IMR-90 (cell line): ENCODE data around the gene WSB1. TPM values are rescaled to one million over a fixed set of nuclear protein-coding genes. Genes with fewer than 3 reads are reported as not detected.

Experiments
- ATAC-seq: fragments of 200-7000 bp; cut with Tn5 transposase; 2 replicates; pipeline ENCODE4 v1.9.1; 2020; ENCODE audit warnings: low read depth, mild to moderate bottlenecking, moderate library complexity
- BruUV-seq: library from RNA; stranded (reverse); fragments of 400-500 nt; replicated peaks from 2 replicates; lab custom pipeline; 2021; lab: Mats Ljungman, UMichigan
- CTCF ChIA-PET: fragments of 300-600 bp; formaldehyde crosslinking; extraction: SDS; loops from one replicate; lab custom pipeline; 2021; ENCODE audit warnings: antibody characterized with exemption; lab: Yijun Ruan, JAX
- POLR2A ChIA-PET: fragments of 300-600 bp; sonication (Branson Sonifier 250); formaldehyde crosslinking; loops from one replicate; lab custom pipeline; 2022; ENCODE audit warnings: antibody characterized with exemption; ENCODE audit not compliant: unreplicated experiment; lab: Charles Lee
- DNase-seq: peaks from one replicate; pipeline ENCODE4 v3.0.0; 2013
- H2AFZ ChIP-seq: replicated peaks from 2 replicates; pipeline ENCODE3; 2013; ENCODE audit warnings: low read length, mild to moderate bottlenecking; ENCODE audit not compliant: poor library complexity
- H2AK5ac ChIP-seq: 2 replicates; pipeline ENCODE4 v1.6.1; 2013; ENCODE audit warnings: low read depth, low read length, inconsistent platforms
- H2AK9ac ChIP-seq: replicated peaks from 2 replicates; pipeline ENCODE3; 2013; ENCODE audit warnings: mild to moderate bottlenecking, low read depth, low read length, moderate library complexity; ENCODE audit not compliant: poor library complexity
- H2BK120ac ChIP-seq: 2 replicates; pipeline ENCODE4 v1.6.1; 2013; ENCODE audit warnings: low read depth, low read length, inconsistent platforms
- H2BK15ac ChIP-seq: 3 replicates; pipeline ENCODE4 v1.6.1; 2013; ENCODE audit warnings: low read depth, low read length, inconsistent platforms
- H2BK20ac ChIP-seq: 2 replicates; pipeline ENCODE4 v1.6.1; 2013; ENCODE audit warnings: low read depth, mild to moderate bottlenecking, inconsistent platforms, low read length, moderate library complexity
- H2BK5ac ChIP-seq: 2 replicates; pipeline ENCODE4 v1.6.1; 2013; ENCODE audit warnings: mild to moderate bottlenecking, low read depth, low read length, inconsistent platforms; ENCODE audit not compliant: poor library complexity, severe bottlenecking
- H3K14ac ChIP-seq: replicated peaks from 2 replicates; pipeline ENCODE4 v1.6.1; 2013; ENCODE audit warnings: low read depth, low read length, inconsistent platforms
- H3K18ac ChIP-seq: 2 replicates; pipeline ENCODE4 v1.6.1; 2013; ENCODE audit warnings: low read depth, low read length, control low read depth
- H3K23ac ChIP-seq: 2 replicates; pipeline ENCODE4 v1.6.1; 2013; ENCODE audit warnings: low read depth, low read length, inconsistent platforms
- H3K27ac ChIP-seq: 2 replicates; pipeline ENCODE4 v1.5.1; 2013; ENCODE audit warnings: mild to moderate bottlenecking, control low read depth, low read length; ENCODE audit not compliant: insufficient read depth
- H3K27me3 ChIP-seq: 2 replicates; pipeline ENCODE4 v1.6.1; 2013; ENCODE audit warnings: low read length; ENCODE audit not compliant: control insufficient read depth, insufficient read depth
- H3K36me3 ChIP-seq: 2 replicates; pipeline ENCODE4 v1.6.1; 2013; ENCODE audit warnings: low read length, mixed read lengths; ENCODE audit not compliant: control insufficient read depth, insufficient read depth
- H3K4ac ChIP-seq: 2 replicates; pipeline ENCODE4 v1.6.1; 2013; ENCODE audit warnings: low read depth, low read length, inconsistent platforms
- H3K4me1 ChIP-seq: 2 replicates; pipeline ENCODE4 v1.6.1; 2013; ENCODE audit warnings: low read length, mixed read lengths; ENCODE audit not compliant: control insufficient read depth, insufficient read depth
- H3K4me2 ChIP-seq: 2 replicates; pipeline ENCODE4 v1.6.1; 2013; ENCODE audit warnings: low read depth, mild to moderate bottlenecking, control low read depth, low read length, moderate library complexity
- H3K4me3 ChIP-seq: 2 replicates; pipeline ENCODE4 v1.5.1; 2013; ENCODE audit warnings: low read depth, mild to moderate bottlenecking, control low read depth, low read length, moderate library complexity; ENCODE audit not compliant: insufficient read depth
- H3K56ac ChIP-seq: 2 replicates; pipeline ENCODE4 v1.6.1; 2013; ENCODE audit warnings: low read length, inconsistent platforms; ENCODE audit not compliant: insufficient read depth; ENCODE audit errors: extremely low read depth
- H3K79me1 ChIP-seq, 2 experiments: 2 replicates each; pipeline ENCODE4 v1.6.1; 2013; ENCODE audit warnings: low read length in 2 of 2, inconsistent platforms in 1 of 2, low read depth in 1 of 2
- H3K9ac ChIP-seq: 2 replicates; pipeline ENCODE4 v1.6.1; 2013; ENCODE audit warnings: low read depth, low read length, control low read depth
- H3K9me1 ChIP-seq: 2 replicates; pipeline ENCODE4 v1.6.1; 2013; ENCODE audit warnings: low read length, inconsistent platforms; ENCODE audit not compliant: insufficient read depth
- H3K9me3 ChIP-seq: 2 replicates; pipeline ENCODE4 v1.6.1; 2013; ENCODE audit warnings: low read length; ENCODE audit not compliant: control insufficient read depth, insufficient read depth
- H4K20me1 ChIP-seq: 2 replicates; pipeline ENCODE4 v1.6.1; 2013; ENCODE audit warnings: low read length, inconsistent platforms; ENCODE audit not compliant: insufficient read depth
- H4K5ac ChIP-seq: 2 replicates; pipeline ENCODE4 v1.6.1; 2013; ENCODE audit warnings: mild to moderate bottlenecking, low read depth, low read length, control low read depth
- H4K8ac ChIP-seq, 2 experiments: 2 replicates each; pipeline ENCODE4 v1.6.1; 2013; ENCODE audit warnings: low read depth in 2 of 2, low read length in 2 of 2, control low read depth in 1 of 2, inconsistent platforms in 1 of 2
- H4K91ac ChIP-seq: 2 replicates; pipeline ENCODE4 v1.6.1; 2013; ENCODE audit warnings: low read depth, low read length, inconsistent platforms; ENCODE audit not compliant: insufficient read depth
- BHLHE40 ChIP-seq: fragments of 150-350 bp; IDR thresholded peaks from 2 replicates; pipeline ENCODE4 v1.6.1; 2016; ENCODE audit warnings: mild to moderate bottlenecking, low read depth, low read length
- CEBPB ChIP-seq: IDR thresholded peaks from 2 replicates; pipeline ENCODE4 v1.6.1; 2012; ENCODE audit warnings: low read depth, low read length, improper control_type of control experiment
- CHD1 ChIP-seq: IDR thresholded peaks from 2 replicates; pipeline ENCODE4 v1.6.1; 2012; ENCODE audit warnings: low read depth, low read length, improper control_type of control experiment
- MAFK ChIP-seq: IDR thresholded peaks from 2 replicates; pipeline ENCODE4 v1.6.1; 2012; ENCODE audit warnings: low read depth, low read length, improper control_type of control experiment
- MXI1 ChIP-seq: IDR thresholded peaks from 2 replicates; pipeline ENCODE4 v1.6.1; 2012; ENCODE audit warnings: low read depth, mild to moderate bottlenecking, low read length, moderate library complexity, borderline replicate concordance
- NFE2L2 ChIP-seq: fragments of 150-350 bp; IDR thresholded peaks from 2 replicates; pipeline ENCODE4 v1.6.1; 2016; ENCODE audit warnings: low read depth, mild to moderate bottlenecking, low read length
- POLR2A ChIP-seq: IDR thresholded peaks from 2 replicates; pipeline ENCODE4 v1.6.1; 2012; ENCODE audit warnings: mild to moderate bottlenecking, low read depth, low read length
- RAD21 ChIP-seq: IDR thresholded peaks from 2 replicates; pipeline ENCODE4 v1.6.1; 2012; ENCODE audit warnings: low read length, improper control_type of control experiment
- RCOR1 ChIP-seq: IDR thresholded peaks from 2 replicates; pipeline ENCODE4 v1.6.1; 2012; ENCODE audit warnings: mild to moderate bottlenecking, low read length, improper control_type of control experiment; ENCODE audit not compliant: insufficient replicate concordance
- RFX5 ChIP-seq: IDR thresholded peaks from 2 replicates; pipeline ENCODE4 v1.8.0; 2012; ENCODE audit warnings: low read depth, mild to moderate bottlenecking, low read length, moderate library complexity
- SMC3 ChIP-seq: fragments of 150-350 bp; IDR thresholded peaks from 2 replicates; pipeline ENCODE4 v1.6.1; 2016; ENCODE audit warnings: low read depth, mild to moderate bottlenecking, antibody characterized with exemption, low read length, moderate library complexity
- WGBS, 2 experiments: methylation state at CpG; one replicate each; pipeline versions ENCODE4 v1.1.5 to v1.1.7; 2013; ENCODE audit warnings: missing lambda C conversion rate in 2 of 2; ENCODE audit not compliant: insufficient read length in 1 of 2; ENCODE audit errors: extremely low coverage in 2 of 2; 5-methylcytosine and 5-hydroxymethylcytosine counted together
- dilution Hi-C: fragments of 300-500 bp; cut with HindIII; formaldehyde crosslinking; loops from one replicate; pipeline ENCODE4 v1.14.3; 2018; ENCODE audit warnings: low sequenced_read_pairs; ENCODE audit not compliant: unreplicated experiment
- in situ Hi-C: fragments of 300-500 bp; cut with MboI; formaldehyde crosslinking; loops from 3 replicates; pipeline ENCODE4 v1.14.3; 2019; ENCODE audit warnings: low sequenced_read_pairs, inconsistent platforms, mixed read lengths
- intact Hi-C: fragments of 100-400 bp; cut with micrococcal nuclease; formaldehyde crosslinking; loops from 2 replicates; pipeline ENCODE4 v1.10.0; 2022
- polyA plus RNA-seq, 3 experiments: library from polyadenylated mRNA; depleted of rRNA; stranded (reverse); fragments of >200 nt; gene quantifications; 2 replicates each; pipeline ENCODE4 v1.2.3, GENCODE V29; 2012; ENCODE audit warnings: low replicate concordance in 1 of 3
- total RNA-seq: library from RNA; depleted of rRNA; stranded (reverse); fragments of >200 nt; gene quantifications from 2 replicates; pipeline ENCODE4 v1.2.3, GENCODE V29; 2012
- TF ChIP-seq, protein P1 (sequence below): fragments of 150-350 bp; IDR thresholded peaks from 2 replicates; pipeline ENCODE4 v1.6.1; 2017; ENCODE audit warnings: mild to moderate bottlenecking, antibody characterized with exemption, low read length, low read depth
- TF ChIP-seq, protein P2 (sequence below): conservative IDR thresholded peaks from 2 replicates; pipeline ENCODE4 v1.5.1; 2012; ENCODE audit warnings: mild to moderate bottlenecking, low read depth, low read length, improper control_type of control experiment

WSB1 gene
- total and polyA plus RNA-seq, 2 of the 4 experiments (the other 2 are of a cell fraction) = 140 to 266 TPM

DNA sequence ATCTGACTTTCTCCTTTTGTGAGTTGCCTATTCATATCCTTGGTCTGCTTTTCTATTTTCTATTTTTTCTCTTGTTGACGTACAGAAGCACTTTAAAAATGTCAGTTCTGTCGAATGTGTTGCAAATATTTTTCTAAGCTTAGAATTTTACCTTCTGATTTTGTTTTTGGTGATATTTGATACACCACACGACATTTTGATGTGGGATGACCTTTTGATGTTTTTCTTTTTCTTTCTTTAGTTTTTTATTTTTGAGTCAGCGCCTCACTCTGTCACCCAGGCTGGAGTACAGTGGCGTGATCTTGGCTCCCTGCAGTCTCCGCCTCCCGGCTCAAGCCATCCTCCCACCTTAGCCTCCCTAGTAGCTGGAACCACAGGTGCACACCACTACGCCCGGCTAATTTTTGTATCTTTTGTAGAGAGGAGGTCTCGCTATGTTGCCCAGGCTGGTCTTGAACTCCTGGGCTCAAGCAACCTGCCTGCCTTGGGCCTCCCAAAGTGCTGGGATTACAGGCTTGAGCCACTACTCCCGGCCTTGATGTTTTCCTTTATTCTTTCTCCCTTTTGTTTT lies 39.6 kb downstream of the WSB1 start (continued):
- TF ChIP-seq CHD1 (no peak), CEBPB (no peak)

DNA sequence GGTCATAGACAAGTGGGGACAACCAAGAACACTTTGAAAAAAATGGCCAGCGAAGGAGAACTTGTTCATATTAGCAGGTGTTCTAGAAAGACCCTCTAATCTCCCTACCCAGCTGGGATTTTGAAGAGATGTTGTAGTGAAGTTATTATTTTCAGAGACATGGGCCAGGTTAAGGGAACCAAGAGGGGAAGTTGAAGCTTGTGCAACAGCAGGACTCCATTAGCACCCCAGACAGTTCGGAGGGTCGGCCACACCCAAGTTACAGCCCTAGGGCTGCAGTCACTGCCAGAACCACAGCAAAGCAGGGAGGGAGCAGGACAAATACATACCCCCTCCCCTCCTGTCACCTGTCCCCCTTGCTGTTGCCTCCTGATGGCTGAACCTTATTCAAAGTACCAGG lies 42.3 kb downstream of the WSB1 start:
- H3K27ac ChIP-seq = no peak overlapping the region
- H3K9me3 ChIP-seq = no peaks in the 10 kb centered on the region
- dilution Hi-C loops (loop anchor here (25.0 kb wide), 1 partner anchor 99 kb away; no protein-coding TSS in a partner anchor), in situ Hi-C loops (no loop called here), intact Hi-C loops (no loop called here)
- H3K4me3 ChIP-seq = no peak overlapping the region
- no peak overlapping the region for H3K56ac ChIP-seq
- BruUV-seq = no TSS peak
- H2AK5ac ChIP-seq = no peak overlapping the region
- ChIA-PET CTCF (interaction anchor here (0.7 kb wide), 1 partner anchor 46 kb away, joined by 5 read pairs; no protein-coding TSS in a partner anchor), POLR2A (no interaction called here)
- no peak overlapping the region for H3K4me2 ChIP-seq
- no peak overlapping the region for H3K4ac ChIP-seq
- H3K23ac ChIP-seq = no peak overlapping the region
- peaks cover 4% of the 10 kb centered on the region; the same call in 1 of the 2 replicates for H3K4me1 ChIP-seq
- no peak overlapping the region for H4K91ac ChIP-seq
- no peak for ATAC-seq
- no CpG with 5 or more reads among the region's 3 CpGs for WGBS, 2 experiments
- H3K9me1 ChIP-seq = peaks cover 14% of the 10 kb centered on the region
- H4K20me1 ChIP-seq = no peaks in the 10 kb centered on the region
- H2BK15ac ChIP-seq = no peak overlapping the region
- no peak overlapping the region for H2AK9ac ChIP-seq
- no peak overlapping the region for H2BK120ac ChIP-seq
- no peak overlapping the region for H3K9ac ChIP-seq
- DNase-seq = no peak
- H4K8ac ChIP-seq = no peak overlapping the region
- H3K14ac ChIP-seq = no peak overlapping the region
- H2BK5ac ChIP-seq = no peak overlapping the region
- no peak overlapping the region for H2BK20ac ChIP-seq
- H3K27me3 ChIP-seq = no peaks in the 10 kb centered on the region
- H3K79me1 ChIP-seq = no peaks in the 10 kb centered on the region
- no peaks in the 10 kb centered on the region for H3K36me3 ChIP-seq
- TF ChIP-seq MAFK = no peak
- TF ChIP-seq BHLHE40 = no peak
- TF ChIP-seq, protein P1, sequence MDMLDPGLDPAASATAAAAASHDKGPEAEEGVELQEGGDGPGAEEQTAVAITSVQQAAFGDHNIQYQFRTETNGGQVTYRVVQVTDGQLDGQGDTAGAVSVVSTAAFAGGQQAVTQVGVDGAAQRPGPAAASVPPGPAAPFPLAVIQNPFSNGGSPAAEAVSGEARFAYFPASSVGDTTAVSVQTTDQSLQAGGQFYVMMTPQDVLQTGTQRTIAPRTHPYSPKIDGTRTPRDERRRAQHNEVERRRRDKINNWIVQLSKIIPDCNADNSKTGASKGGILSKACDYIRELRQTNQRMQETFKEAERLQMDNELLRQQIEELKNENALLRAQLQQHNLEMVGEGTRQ = no peak
- TF ChIP-seq SMC3 = no peak
- no peak for TF ChIP-seq RFX5
- no peak for TF ChIP-seq POLR2A
- TF ChIP-seq MXI1 = no peak
- no peak for TF ChIP-seq NFE2L2
- no peak for TF ChIP-seq CHD1
- no peak for TF ChIP-seq RAD21
- TF ChIP-seq, protein P2, sequence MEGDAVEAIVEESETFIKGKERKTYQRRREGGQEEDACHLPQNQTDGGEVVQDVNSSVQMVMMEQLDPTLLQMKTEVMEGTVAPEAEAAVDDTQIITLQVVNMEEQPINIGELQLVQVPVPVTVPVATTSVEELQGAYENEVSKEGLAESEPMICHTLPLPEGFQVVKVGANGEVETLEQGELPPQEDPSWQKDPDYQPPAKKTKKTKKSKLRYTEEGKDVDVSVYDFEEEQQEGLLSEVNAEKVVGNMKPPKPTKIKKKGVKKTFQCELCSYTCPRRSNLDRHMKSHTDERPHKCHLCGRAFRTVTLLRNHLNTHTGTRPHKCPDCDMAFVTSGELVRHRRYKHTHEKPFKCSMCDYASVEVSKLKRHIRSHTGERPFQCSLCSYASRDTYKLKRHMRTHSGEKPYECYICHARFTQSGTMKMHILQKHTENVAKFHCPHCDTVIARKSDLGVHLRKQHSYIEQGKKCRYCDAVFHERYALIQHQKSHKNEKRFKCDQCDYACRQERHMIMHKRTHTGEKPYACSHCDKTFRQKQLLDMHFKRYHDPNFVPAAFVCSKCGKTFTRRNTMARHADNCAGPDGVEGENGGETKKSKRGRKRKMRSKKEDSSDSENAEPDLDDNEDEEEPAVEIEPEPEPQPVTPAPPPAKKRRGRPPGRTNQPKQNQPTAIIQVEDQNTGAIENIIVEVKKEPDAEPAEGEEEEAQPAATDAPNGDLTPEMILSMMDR = no peak
- no peak for TF ChIP-seq RCOR1
- H2AFZ ChIP-seq = peak overlapping the region; percentile 17
- H4K5ac ChIP-seq = no peak overlapping the region
- no peak overlapping the region for H3K18ac ChIP-seq
